Stimulated activated CD8-positive, alpha-beta memory T cell treated with anti-CD3 and anti-CD28 coated beads, Interleukin-7, amount 100 ng/mL, for 48 hours (primary cell): Measurements from ENCODE around the gene IGHMBP2.

Experiments used
- DNase-seq, 2 donors: peaks; one replicate each; pipeline ENCODE4 v3.0.0-alpha.2; 2020; ENCODE audit warnings: low read depth in 1 of 2; ENCODE audit errors: extremely low read depth in 1 of 2

Gene IGHMBP2

GRCh38 chr11:68889948-68890446 lies 13.7 kb upstream of the IGHMBP2 start:
- DNase-seq, result no peak

- DNase-seq, result no peak
Observed at GRCh38 chr11:68890490-68891231, 13.0 kb upstream of the IGHMBP2 start.

GRCh38 chr11:68891351-68891948 lies 12.2 kb upstream of the IGHMBP2 start:
- no peak for DNase-seq

- DNase-seq, result no peak
Observed at GRCh38 chr11:68892576-68892975, 11.1 kb upstream of the IGHMBP2 start.

- DNase-seq, result no peak
Observed at GRCh38 chr11:68893282-68893681, 10.4 kb upstream of the IGHMBP2 start.

GRCh38 chr11:68896171-68896959 lies 7.3 kb upstream of the IGHMBP2 start:
- no peak for DNase-seq

- no peak for DNase-seq
Observed at GRCh38 chr11:68897441-68897840, 6.2 kb upstream of the IGHMBP2 start.

GRCh38 chr11:68900835-68901381 lies 2.8 kb upstream of the IGHMBP2 start:
- no peak for DNase-seq

GRCh38 chr11:68904248-68904847 lies 657 bp downstream of the IGHMBP2 start:
- DNase-seq, result peak; percentile 2

- no peak for DNase-seq
Observed at GRCh38 chr11:68905421-68906360, 2.0 kb downstream of the IGHMBP2 start.

- DNase-seq, result no peak
Observed at GRCh38 chr11:68908273-68908672, 4.6 kb downstream of the IGHMBP2 start.

GRCh38 chr11:68910965-68911364 lies 7.3 kb downstream of the IGHMBP2 start:
- no peak for DNase-seq

- DNase-seq, result no peak
Observed at GRCh38 chr11:68911731-68912130, 8.0 kb downstream of the IGHMBP2 start.

GRCh38 chr11:68912254-68912653 lies 8.6 kb downstream of the IGHMBP2 start:
- no peak for DNase-seq

- DNase-seq, result no peak
Observed at GRCh38 chr11:68913188-68913587, 9.5 kb downstream of the IGHMBP2 start.

GRCh38 chr11:68914761-68915160 lies 11.1 kb downstream of the IGHMBP2 start:
- DNase-seq, result no peak

- no peak for DNase-seq
Observed at GRCh38 chr11:68916439-68916838, 12.7 kb downstream of the IGHMBP2 start.

GRCh38 chr11:68923614-68924013 lies 19.9 kb downstream of the IGHMBP2 start:
- DNase-seq, result no peak

GRCh38 chr11:68924073-68924925 lies 20.6 kb downstream of the IGHMBP2 start:
- DNase-seq, result no peak
